NCI-H510A treated with DMSO at 0.1 percent for 48 hours (cell line): ENCODE results near the gene TMEM178B.

ENCODE experiments used
- DNase-seq: peaks from one replicate; lab custom pipeline; 2025; lab: John Stamatoyannopoulos, UW

Gene TMEM178B

GRCh38 chr7:141528399-141528798 lies 454.5 kb downstream of the TMEM178B start:
- DNase-seq = no peak
